ENCODE data around the gene AHCYL2. TPM values are rescaled to one million over a fixed set of nuclear protein-coding genes. Genes with fewer than 3 reads are reported as not detected.

AHCYL2 gene
- total RNA-seq, 1 experiment from 2014 or later, result 17.0 TPM

DNA sequence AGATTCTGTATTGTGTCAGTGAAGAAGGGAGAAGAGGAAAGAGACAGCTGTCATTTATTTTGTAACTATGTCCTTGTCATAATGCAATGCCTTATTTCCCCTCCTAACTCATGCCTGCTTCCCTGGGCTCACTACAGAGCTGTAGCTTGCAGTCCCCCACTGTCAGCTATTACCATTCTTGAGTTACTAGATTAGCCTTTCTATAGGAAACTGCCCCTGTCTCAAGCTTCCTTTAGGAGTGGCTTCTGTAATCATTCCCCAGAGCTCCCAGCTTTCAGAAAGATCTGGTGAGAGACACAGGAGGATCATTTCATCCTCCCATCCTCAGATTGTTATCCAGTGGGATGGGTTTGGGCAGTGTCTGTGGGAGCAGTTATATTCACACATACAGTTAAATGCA is 245.1 kb downstream of the AHCYL2 start:
- Histone ChIP-seq H3K27me3 (ENCODE audit: insufficient read depth, low read length) (no peaks in the 10 kb centered on the region), H3K79me2 (ENCODE audit: insufficient read depth, low read length) (no peaks in the 10 kb centered on the region), H4K20me1 (ENCODE audit: insufficient read depth) (no peaks in the 10 kb centered on the region), H3K36me3 (ENCODE audit: control insufficient read depth in 1 of 2, insufficient read depth in 2 of 2, low read length in 2 of 2) (0 out of 4 replicates have a peak, but pooled peaks cover 0 to 3% of the 10 kb centered on the region in 2 experiments), H3K9ac (ENCODE audit: low read length) (no peak overlapping the region), H3K4me3 (replicated peaks in 1 of 2; ENCODE audit: low read depth in 1 of 2, low read length in 2 of 2) (no peak overlapping the region), H3K4me1 (ENCODE audit: control insufficient read depth in 1 of 2, insufficient read depth in 2 of 2, low read length in 2 of 2) (peaks cover 0 to 9% of the 10 kb centered on the region in 2 experiments; a peak in 3 of 4 replicates), H3K4me2 (ENCODE audit: low read length) (no peak overlapping the region), H3K27ac (ENCODE audit: low read depth, low read length) (no peak overlapping the region), H3K9me3 (ENCODE audit: control insufficient read depth in 1 of 2, insufficient read depth in 1 of 2, low read depth in 1 of 2, low read length in 2 of 2) (no peaks in the 10 kb centered on the region), H3K9me2 (ENCODE audit: insufficient read depth) (no peaks in the 10 kb centered on the region), H2AFZ (ENCODE audit: low read depth, low read length, poor library complexity, severe bottlenecking) (no peak overlapping the region)
- ATAC-seq (no peak), DNase-seq (ENCODE audit: low read depth, low spot score) (no peak)
- no peak for TF ChIP-seq POLR2AphosphoS5 (IDR thresholded peaks at IDR 0.05; ENCODE audit: low read depth, low read length)
- TF ChIP-seq CBX3 (IDR thresholded peaks at IDR 0.05; ENCODE audit: low read depth), result no peak
- no peak for TF ChIP-seq TCF7L2 (IDR thresholded peaks at IDR 0.05; ENCODE audit: borderline replicate concordance, extremely low read depth, insufficient read depth, insufficient read length)
- TF ChIP-seq, protein P1, sequence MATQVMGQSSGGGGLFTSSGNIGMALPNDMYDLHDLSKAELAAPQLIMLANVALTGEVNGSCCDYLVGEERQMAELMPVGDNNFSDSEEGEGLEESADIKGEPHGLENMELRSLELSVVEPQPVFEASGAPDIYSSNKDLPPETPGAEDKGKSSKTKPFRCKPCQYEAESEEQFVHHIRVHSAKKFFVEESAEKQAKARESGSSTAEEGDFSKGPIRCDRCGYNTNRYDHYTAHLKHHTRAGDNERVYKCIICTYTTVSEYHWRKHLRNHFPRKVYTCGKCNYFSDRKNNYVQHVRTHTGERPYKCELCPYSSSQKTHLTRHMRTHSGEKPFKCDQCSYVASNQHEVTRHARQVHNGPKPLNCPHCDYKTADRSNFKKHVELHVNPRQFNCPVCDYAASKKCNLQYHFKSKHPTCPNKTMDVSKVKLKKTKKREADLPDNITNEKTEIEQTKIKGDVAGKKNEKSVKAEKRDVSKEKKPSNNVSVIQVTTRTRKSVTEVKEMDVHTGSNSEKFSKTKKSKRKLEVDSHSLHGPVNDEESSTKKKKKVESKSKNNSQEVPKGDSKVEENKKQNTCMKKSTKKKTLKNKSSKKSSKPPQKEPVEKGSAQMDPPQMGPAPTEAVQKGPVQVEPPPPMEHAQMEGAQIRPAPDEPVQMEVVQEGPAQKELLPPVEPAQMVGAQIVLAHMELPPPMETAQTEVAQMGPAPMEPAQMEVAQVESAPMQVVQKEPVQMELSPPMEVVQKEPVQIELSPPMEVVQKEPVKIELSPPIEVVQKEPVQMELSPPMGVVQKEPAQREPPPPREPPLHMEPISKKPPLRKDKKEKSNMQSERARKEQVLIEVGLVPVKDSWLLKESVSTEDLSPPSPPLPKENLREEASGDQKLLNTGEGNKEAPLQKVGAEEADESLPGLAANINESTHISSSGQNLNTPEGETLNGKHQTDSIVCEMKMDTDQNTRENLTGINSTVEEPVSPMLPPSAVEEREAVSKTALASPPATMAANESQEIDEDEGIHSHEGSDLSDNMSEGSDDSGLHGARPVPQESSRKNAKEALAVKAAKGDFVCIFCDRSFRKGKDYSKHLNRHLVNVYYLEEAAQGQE (IDR thresholded peaks at IDR 0.05; ENCODE audit: low read depth), result no peak
- TF ChIP-seq SIN3A (IDR thresholded peaks at IDR 0.05; ENCODE audit: low read depth), result no peak
- TF ChIP-seq POLR2A (IDR thresholded peaks at IDR 0.05; ENCODE audit: borderline replicate concordance, extremely low read depth, insufficient read depth, insufficient read length), result no peak
- TF ChIP-seq RAD21 (IDR thresholded peaks at IDR 0.05; ENCODE audit: low read depth), result no peak
- no peak for TF ChIP-seq YY1 (IDR thresholded peaks at IDR 0.05; ENCODE audit: extremely low read depth, insufficient replicate concordance, low read depth, low read length)
- TF ChIP-seq, protein P2, sequence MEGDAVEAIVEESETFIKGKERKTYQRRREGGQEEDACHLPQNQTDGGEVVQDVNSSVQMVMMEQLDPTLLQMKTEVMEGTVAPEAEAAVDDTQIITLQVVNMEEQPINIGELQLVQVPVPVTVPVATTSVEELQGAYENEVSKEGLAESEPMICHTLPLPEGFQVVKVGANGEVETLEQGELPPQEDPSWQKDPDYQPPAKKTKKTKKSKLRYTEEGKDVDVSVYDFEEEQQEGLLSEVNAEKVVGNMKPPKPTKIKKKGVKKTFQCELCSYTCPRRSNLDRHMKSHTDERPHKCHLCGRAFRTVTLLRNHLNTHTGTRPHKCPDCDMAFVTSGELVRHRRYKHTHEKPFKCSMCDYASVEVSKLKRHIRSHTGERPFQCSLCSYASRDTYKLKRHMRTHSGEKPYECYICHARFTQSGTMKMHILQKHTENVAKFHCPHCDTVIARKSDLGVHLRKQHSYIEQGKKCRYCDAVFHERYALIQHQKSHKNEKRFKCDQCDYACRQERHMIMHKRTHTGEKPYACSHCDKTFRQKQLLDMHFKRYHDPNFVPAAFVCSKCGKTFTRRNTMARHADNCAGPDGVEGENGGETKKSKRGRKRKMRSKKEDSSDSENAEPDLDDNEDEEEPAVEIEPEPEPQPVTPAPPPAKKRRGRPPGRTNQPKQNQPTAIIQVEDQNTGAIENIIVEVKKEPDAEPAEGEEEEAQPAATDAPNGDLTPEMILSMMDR (IDR thresholded peaks at IDR 0.05 in 2 of 3, conservative IDR thresholded peaks at IDR 0.05 in 1 of 3; ENCODE audit: borderline replicate concordance in 1 of 3, insufficient read depth in 1 of 3, low read depth in 2 of 3, low read length in 2 of 3), result no peak
- no peak for TF ChIP-seq ZFX (IDR thresholded peaks at IDR 0.05)
- TF ChIP-seq, protein P3, sequence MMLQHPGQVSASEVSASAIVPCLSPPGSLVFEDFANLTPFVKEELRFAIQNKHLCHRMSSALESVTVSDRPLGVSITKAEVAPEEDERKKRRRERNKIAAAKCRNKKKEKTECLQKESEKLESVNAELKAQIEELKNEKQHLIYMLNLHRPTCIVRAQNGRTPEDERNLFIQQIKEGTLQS (IDR thresholded peaks at IDR 0.05), result no peak
- TF ChIP-seq, protein P4, sequence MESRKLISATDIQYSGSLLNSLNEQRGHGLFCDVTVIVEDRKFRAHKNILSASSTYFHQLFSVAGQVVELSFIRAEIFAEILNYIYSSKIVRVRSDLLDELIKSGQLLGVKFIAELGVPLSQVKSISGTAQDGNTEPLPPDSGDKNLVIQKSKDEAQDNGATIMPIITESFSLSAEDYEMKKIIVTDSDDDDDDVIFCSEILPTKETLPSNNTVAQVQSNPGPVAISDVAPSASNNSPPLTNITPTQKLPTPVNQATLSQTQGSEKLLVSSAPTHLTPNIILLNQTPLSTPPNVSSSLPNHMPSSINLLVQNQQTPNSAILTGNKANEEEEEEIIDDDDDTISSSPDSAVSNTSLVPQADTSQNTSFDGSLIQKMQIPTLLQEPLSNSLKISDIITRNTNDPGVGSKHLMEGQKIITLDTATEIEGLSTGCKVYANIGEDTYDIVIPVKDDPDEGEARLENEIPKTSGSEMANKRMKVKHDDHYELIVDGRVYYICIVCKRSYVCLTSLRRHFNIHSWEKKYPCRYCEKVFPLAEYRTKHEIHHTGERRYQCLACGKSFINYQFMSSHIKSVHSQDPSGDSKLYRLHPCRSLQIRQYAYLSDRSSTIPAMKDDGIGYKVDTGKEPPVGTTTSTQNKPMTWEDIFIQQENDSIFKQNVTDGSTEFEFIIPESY (IDR thresholded peaks at IDR 0.05; ENCODE audit: extremely low read depth, insufficient replicate concordance, low read length), result no peak
- no peak for TF ChIP-seq SRF (IDR thresholded peaks at IDR 0.05; ENCODE audit: low read depth)
- no peak for TF ChIP-seq EGR1 (IDR thresholded peaks at IDR 0.05; ENCODE audit: low read depth)
- no peak for TF ChIP-seq EZH2phosphoT487 (IDR thresholded peaks at IDR 0.05; ENCODE audit: borderline replicate concordance)
- TF ChIP-seq CEBPB (IDR thresholded peaks at IDR 0.05; ENCODE audit: low read depth), result no peak
- TF ChIP-seq, protein P5, sequence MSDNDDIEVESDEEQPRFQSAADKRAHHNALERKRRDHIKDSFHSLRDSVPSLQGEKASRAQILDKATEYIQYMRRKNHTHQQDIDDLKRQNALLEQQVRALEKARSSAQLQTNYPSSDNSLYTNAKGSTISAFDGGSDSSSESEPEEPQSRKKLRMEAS (IDR thresholded peaks at IDR 0.05), result no peak
- TF ChIP-seq EZH2 (IDR thresholded peaks at IDR 0.05), result no peak
- TF ChIP-seq ZNF274 (IDR thresholded peaks at IDR 0.05; ENCODE audit: low read depth, low read length), result no peak
- TF ChIP-seq SP1 (IDR thresholded peaks at IDR 0.05; ENCODE audit: low read depth), result no peak
- no TSS peak for BruUV-seq (replicated peaks)
- POLR2A ChIA-PET, result no interaction called here
- RAD21 ChIA-PET (ENCODE audit: low non-redundant PET in 1 of 2, low total read pairs in 2 of 2, uncharacterized antibody in 2 of 2, unreplicated experiment in 2 of 2), result no interaction called here
- CTCF ChIA-PET, result interaction anchor here (2.9 to 6.0 kb wide), 2 partner anchors 102 to 127 kb away, joined by 19 to 41 read pairs; no protein-coding TSS in a partner anchor
- intact Hi-C loops (cut with micrococcal nuclease), result loop anchor here (5.0 to 10.0 kb wide), 2 partner anchors 68 to 545 kb away; no protein-coding TSS in a partner anchor

All from HCT116 (cell line).